ELF-1 (cell line): ENCODE results near the gene SLC16A8.
"Not testable (repeated sequence)": the region's sequence is repeated elsewhere in the genome, so short reads cannot be mapped to it uniquely, and the experiment has no call there.

ENCODE experiments used
- DNase-seq: peaks from one replicate; pipeline ENCODE4 v3.0.0-alpha.2; 2016; ENCODE audit warnings: low read depth, low spot score

The SLC16A8 gene

GRCh38 chr22:38086001-38086845, 2.2 kb upstream of the SLC16A8 start:
- DNase-seq = peak; percentile 52

GRCh38 chr22:38085501-38085900, 1.5 kb upstream of the SLC16A8 start:
- no peak for DNase-seq

- no peak for DNase-seq
Measured at GRCh38 chr22:38085056-38085455, 1.1 kb upstream of the SLC16A8 start.

- peak; percentile 40 for DNase-seq
Measured at GRCh38 chr22:38082986-38083710, 836 bp downstream of the SLC16A8 start.

- peak; percentile 56 for DNase-seq
Measured at GRCh38 chr22:38081941-38082828, 1.8 kb downstream of the SLC16A8 start.

GRCh38 chr22:38081636-38081940, 2.4 kb downstream of the SLC16A8 start:
- DNase-seq = no peak

GRCh38 chr22:38080850-38081635, 2.9 kb downstream of the SLC16A8 start:
- peak; percentile 57 for DNase-seq

- DNase-seq = no peak
Measured at GRCh38 chr22:38080474-38080849, 3.5 kb downstream of the SLC16A8 start.

- no peak for DNase-seq
Measured at GRCh38 chr22:38079804-38080203, 4.2 kb downstream of the SLC16A8 start.

GRCh38 chr22:38079208-38079607, 4.8 kb downstream of the SLC16A8 start:
- DNase-seq = not testable (repeated sequence)

GRCh38 chr22:38078046-38078840, 5.7 kb downstream of the SLC16A8 start:
- DNase-seq = no peak

GRCh38 chr22:38077595-38077994, 6.4 kb downstream of the SLC16A8 start:
- no peak for DNase-seq

GRCh38 chr22:38077096-38077495, 6.9 kb downstream of the SLC16A8 start:
- DNase-seq = no peak

- DNase-seq = no peak
Measured at GRCh38 chr22:38075961-38076360, 8.0 kb downstream of the SLC16A8 start.

GRCh38 chr22:38075105-38075825, 8.7 kb downstream of the SLC16A8 start:
- no peak for DNase-seq

GRCh38 chr22:38074181-38075104, 9.5 kb downstream of the SLC16A8 start:
- peak; percentile 94 for DNase-seq

- no peak for DNase-seq
Measured at GRCh38 chr22:38073150-38074130, 10.5 kb downstream of the SLC16A8 start.
